ENCODE results near the gene CANX. TPM values are rescaled to one million over a fixed set of nuclear protein-coding genes. Genes with fewer than 3 reads are reported as not detected.

Gene CANX
- total and polyA plus RNA-seq, 9 of the 15 experiments (the other 6 are each of a cell fraction or from before 2014, with no cell fraction given), result 155 to 893 (median 589) TPM

DNA sequence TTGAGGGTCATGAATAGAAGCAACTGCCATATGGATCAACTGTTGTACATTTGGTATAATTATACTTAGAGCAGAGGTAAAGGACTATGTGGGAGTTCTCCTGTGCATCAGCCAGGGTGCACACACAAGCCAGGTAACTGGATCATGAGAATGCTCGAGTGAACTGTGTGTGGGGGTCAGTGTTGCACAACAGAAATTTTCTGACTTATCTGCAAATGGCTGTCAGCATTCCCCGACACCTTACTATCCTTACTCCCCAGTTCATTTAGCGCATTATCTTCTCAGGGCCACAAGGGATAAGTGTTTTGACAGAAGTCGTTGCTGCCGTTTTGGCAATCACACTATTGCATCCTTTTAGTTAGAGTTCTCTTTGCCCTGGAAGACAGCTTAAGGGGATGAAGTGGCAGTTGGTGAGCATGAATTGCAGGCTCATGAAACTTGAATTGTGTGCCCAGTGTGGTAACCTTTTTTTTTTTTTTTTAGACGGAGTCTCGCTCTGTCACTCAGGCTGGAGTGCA, 1.7 kb downstream of the CANX start (continued):
- TF ChIP-seq RBFOX2 (IDR thresholded peaks at IDR 0.05; ENCODE audit: low read depth, low read length), result no peak
- peak; percentile 61; the same call in 1 of the 2 replicates for TF ChIP-seq RFX5 (IDR thresholded peaks at IDR 0.05; ENCODE audit: low read depth, low read length)
- TF ChIP-seq POLR2G (IDR thresholded peaks at IDR 0.05; ENCODE audit: low read depth, low read length), result no peak
- peak in 1 of 2 experiments; percentile 78; a peak in 2 of 4 replicates for TF ChIP-seq RCOR1 (IDR thresholded peaks at IDR 0.05; ENCODE audit: borderline replicate concordance in 1 of 2, low read depth in 2 of 2, low read length in 2 of 2)
- TF ChIP-seq HNRNPLL (IDR thresholded peaks at IDR 0.05; ENCODE audit: low read depth, low read length, poor library complexity, severe bottlenecking), result peak; percentile 40
- TF ChIP-seq, protein P1, sequence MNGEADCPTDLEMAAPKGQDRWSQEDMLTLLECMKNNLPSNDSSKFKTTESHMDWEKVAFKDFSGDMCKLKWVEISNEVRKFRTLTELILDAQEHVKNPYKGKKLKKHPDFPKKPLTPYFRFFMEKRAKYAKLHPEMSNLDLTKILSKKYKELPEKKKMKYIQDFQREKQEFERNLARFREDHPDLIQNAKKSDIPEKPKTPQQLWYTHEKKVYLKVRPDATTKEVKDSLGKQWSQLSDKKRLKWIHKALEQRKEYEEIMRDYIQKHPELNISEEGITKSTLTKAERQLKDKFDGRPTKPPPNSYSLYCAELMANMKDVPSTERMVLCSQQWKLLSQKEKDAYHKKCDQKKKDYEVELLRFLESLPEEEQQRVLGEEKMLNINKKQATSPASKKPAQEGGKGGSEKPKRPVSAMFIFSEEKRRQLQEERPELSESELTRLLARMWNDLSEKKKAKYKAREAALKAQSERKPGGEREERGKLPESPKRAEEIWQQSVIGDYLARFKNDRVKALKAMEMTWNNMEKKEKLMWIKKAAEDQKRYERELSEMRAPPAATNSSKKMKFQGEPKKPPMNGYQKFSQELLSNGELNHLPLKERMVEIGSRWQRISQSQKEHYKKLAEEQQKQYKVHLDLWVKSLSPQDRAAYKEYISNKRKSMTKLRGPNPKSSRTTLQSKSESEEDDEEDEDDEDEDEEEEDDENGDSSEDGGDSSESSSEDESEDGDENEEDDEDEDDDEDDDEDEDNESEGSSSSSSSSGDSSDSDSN (IDR thresholded peaks at IDR 0.05; ENCODE audit: borderline replicate concordance in 1 of 2, low read depth in 2 of 2, low read length in 2 of 2), result 0 out of 4 replicates have a peak, but pooled peaks of 1 of the 2 experiments have one; percentile 43
- TF ChIP-seq SMARCC2 (IDR thresholded peaks at IDR 0.05; ENCODE audit: low read depth), result 0 out of 2 replicates have a peak, but pooled peaks have one; percentile 35
- no peak for TF ChIP-seq RBM39 (optimal IDR thresholded peaks at IDR 0.05; ENCODE audit: low read depth, low read length)
- peak; percentile 93 for TF ChIP-seq CBFA2T2 (conservative IDR thresholded peaks at IDR 0.05)
- no peak for TF ChIP-seq KAT7 (CRISPR knock-in tag; IDR thresholded peaks at IDR 0.05; ENCODE audit: borderline replicate concordance)
- TF ChIP-seq, protein P2, sequence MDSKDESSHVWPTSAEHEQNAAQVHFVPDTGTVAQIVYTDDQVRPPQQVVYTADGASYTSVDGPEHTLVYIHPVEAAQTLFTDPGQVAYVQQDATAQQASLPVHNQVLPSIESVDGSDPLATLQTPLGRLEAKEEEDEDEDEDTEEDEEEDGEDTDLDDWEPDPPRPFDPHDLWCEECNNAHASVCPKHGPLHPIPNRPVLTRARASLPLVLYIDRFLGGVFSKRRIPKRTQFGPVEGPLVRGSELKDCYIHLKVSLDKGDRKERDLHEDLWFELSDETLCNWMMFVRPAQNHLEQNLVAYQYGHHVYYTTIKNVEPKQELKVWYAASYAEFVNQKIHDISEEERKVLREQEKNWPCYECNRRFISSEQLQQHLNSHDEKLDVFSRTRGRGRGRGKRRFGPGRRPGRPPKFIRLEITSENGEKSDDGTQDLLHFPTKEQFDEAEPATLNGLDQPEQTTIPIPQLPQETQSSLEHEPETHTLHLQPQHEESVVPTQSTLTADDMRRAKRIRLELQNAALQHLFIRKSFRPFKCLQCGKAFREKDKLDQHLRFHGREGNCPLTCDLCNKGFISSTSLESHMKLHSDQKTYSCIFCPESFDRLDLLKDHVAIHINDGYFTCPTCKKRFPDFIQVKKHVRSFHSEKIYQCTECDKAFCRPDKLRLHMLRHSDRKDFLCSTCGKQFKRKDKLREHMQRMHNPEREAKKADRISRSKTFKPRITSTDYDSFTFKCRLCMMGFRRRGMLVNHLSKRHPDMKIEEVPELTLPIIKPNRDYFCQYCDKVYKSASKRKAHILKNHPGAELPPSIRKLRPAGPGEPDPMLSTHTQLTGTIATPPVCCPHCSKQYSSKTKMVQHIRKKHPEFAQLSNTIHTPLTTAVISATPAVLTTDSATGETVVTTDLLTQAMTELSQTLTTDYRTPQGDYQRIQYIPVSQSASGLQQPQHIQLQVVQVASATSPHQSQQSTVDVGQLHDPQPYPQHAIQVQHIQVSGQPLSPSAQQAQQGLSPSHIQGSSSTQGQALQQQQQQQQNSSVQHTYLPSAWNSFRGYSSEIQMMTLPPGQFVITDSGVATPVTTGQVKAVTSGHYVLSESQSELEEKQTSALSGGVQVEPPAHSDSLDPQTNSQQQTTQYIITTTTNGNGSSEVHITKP (IDR thresholded peaks at IDR 0.05; ENCODE audit: partially characterized antibody), result no peak
- TF ChIP-seq KLF16 (IDR thresholded peaks at IDR 0.05), result peak; percentile 54; the same call in 1 of the 2 replicates
- no peak for TF ChIP-seq PRPF4 (IDR thresholded peaks at IDR 0.05; ENCODE audit: insufficient read depth, low read depth, low read length, poor library complexity, severe bottlenecking)
- peak; percentile 82 for TF ChIP-seq PML (IDR thresholded peaks at IDR 0.05; ENCODE audit: low read length)
- no peak for TF ChIP-seq ZNF586 (CRISPR knock-in tag; conservative IDR thresholded peaks at IDR 0.05)
- TF ChIP-seq, protein P3, sequence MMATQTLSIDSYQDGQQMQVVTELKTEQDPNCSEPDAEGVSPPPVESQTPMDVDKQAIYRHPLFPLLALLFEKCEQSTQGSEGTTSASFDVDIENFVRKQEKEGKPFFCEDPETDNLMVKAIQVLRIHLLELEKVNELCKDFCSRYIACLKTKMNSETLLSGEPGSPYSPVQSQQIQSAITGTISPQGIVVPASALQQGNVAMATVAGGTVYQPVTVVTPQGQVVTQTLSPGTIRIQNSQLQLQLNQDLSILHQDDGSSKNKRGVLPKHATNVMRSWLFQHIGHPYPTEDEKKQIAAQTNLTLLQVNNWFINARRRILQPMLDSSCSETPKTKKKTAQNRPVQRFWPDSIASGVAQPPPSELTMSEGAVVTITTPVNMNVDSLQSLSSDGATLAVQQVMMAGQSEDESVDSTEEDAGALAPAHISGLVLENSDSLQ (IDR thresholded peaks at IDR 0.05), result peak; percentile 92
- peak in 1 of 2 experiments; percentile 73; a peak in 1 of 4 replicates for TF ChIP-seq TEAD1 (CRISPR knock-in tag; IDR thresholded peaks at IDR 0.05)
- TF ChIP-seq HIVEP1 (CRISPR knock-in tag; IDR thresholded peaks at IDR 0.05), result no peak
- peak; percentile 93 for TF ChIP-seq TCF3 (CRISPR knock-in tag; IDR thresholded peaks at IDR 0.05)
- TF ChIP-seq MEIS2 (IDR thresholded peaks at IDR 0.05; ENCODE audit: partially characterized antibody), result peak; percentile 87
